Nephron progenitor cell (in vitro differentiated cells): Measurements from ENCODE around the gene ST6GALNAC3.
A peak's percentile ranks its signal among the peaks of the same experiment; 100 is the strongest.
"Not testable (repeated sequence)": the region's sequence is repeated elsewhere in the genome, so short reads cannot be mapped to it uniquely, and the experiment has no call there.

ENCODE experiments used
- DNase-seq: peaks from one replicate; pipeline ENCODE4 v3.0.0; 2021
- H3K27ac Mint-ChIP-seq: 2 replicates; pipeline ENCODE4 v1.8.0; 2021; ENCODE audit warnings: mild to moderate bottlenecking, moderate library complexity, mixed read lengths
- H3K27me3 Mint-ChIP-seq: 2 replicates; pipeline ENCODE4 v1.8.0; 2021; ENCODE audit warnings: mild to moderate bottlenecking, low read depth, mixed read lengths; ENCODE audit not compliant: poor library complexity
- H3K36me3 Mint-ChIP-seq: 2 replicates; pipeline ENCODE4 v1.8.0; 2021; ENCODE audit warnings: low read depth, mixed read lengths
- H3K4me1 Mint-ChIP-seq: 2 replicates; pipeline ENCODE4 v1.8.0; 2021; ENCODE audit warnings: mixed read lengths
- H3K4me3 Mint-ChIP-seq: 2 replicates; pipeline ENCODE4 v1.8.0; 2021; ENCODE audit warnings: mild to moderate bottlenecking, moderate library complexity, mixed read lengths
- H3K9me3 Mint-ChIP-seq: 2 replicates; pipeline ENCODE4 v1.8.0; 2021; ENCODE audit warnings: mild to moderate bottlenecking, moderate library complexity, mixed read lengths
- CTCF ChIP-seq: fragments of 200-600 bp; sonication (generic); IDR thresholded peaks from 2 replicates; pipeline ENCODE4 v1.5.0; 2021; ENCODE audit warnings: antibody characterized with exemption

ST6GALNAC3 gene

GRCh38 chr1:76122271-76122670, 47.7 kb downstream of the ST6GALNAC3 start:
- Mint-ChIP-seq H3K27ac (peak overlapping the region; percentile 29), H3K4me3 (no peak overlapping the region), H3K27me3 (no peaks in the 10 kb centered on the region), H3K9me3 (no peaks in the 10 kb centered on the region), H3K36me3 (peaks cover 4% of the 10 kb centered on the region), H3K4me1 (peaks cover 24% of the 10 kb centered on the region)
- DNase-seq = no peak
- TF ChIP-seq CTCF = no peak

DNA sequence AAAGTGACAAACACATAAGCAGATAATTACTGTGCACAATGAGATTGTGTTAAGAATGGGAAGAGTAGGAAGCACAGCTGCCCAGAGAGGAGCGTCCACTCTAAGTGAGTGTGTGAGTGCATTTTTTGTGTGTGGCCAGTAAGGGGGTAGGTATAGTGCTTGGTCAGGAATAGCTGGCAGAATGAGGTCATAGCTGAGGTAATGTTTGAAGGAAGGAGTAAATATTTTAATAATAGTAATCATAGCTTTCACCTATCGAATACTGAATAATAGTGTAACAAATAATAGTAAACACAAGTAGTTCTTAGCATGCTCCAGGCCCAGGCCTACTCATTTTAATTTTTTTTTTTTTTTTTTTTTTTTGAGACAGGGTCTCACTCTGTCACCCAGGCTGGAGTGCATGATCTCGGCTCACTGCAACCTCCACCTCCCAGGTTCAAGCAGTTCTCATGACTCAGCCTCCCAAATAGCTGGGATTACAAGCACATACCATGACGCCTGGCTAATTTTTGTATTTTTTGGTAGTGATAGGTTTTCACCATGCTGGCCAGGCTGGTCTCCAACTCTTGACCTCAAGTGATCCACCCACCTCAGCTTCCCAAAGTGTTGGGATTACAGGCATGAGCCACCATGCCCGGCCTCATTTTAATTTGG, 49.0 kb downstream of the ST6GALNAC3 start:
- H3K27ac Mint-ChIP-seq, H3K4me3 Mint-ChIP-seq, H3K9me3 Mint-ChIP-seq, DNase-seq, H3K27me3 Mint-ChIP-seq: not testable (repeated sequence)
- peaks cover 24% of the 10 kb centered on the region for H3K4me1 Mint-ChIP-seq
- H3K36me3 Mint-ChIP-seq = peaks cover 12% of the 10 kb centered on the region

DNA sequence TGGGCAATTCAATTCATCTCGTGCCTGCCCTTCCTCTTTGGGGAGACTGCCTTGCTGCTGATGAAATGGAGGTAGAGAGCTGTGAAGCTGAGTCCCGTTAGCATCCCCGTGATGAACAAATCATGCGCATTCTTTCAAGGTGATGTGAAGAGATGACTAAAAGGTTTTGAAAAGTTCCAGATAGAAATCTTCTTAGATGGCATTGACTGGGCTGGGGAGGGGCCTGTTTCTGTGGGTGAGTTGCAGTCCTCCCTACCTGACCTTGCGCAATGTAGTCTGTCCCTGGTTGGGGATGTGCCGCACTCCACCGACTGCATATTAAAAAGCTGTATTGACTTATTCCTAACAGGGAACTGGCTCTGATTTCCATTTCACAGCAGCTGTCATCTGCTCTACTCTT, 49.6 kb downstream of the ST6GALNAC3 start:
- no peak overlapping the region for H3K27ac Mint-ChIP-seq
- H3K36me3 Mint-ChIP-seq = peaks cover 18% of the 10 kb centered on the region
- no peak for TF ChIP-seq CTCF
- H3K4me3 Mint-ChIP-seq = no peak overlapping the region
- H3K9me3 Mint-ChIP-seq = no peaks in the 10 kb centered on the region
- H3K27me3 Mint-ChIP-seq = no peaks in the 10 kb centered on the region
- H3K4me1 Mint-ChIP-seq = peaks cover 24% of the 10 kb centered on the region
- no peak for DNase-seq

DNA sequence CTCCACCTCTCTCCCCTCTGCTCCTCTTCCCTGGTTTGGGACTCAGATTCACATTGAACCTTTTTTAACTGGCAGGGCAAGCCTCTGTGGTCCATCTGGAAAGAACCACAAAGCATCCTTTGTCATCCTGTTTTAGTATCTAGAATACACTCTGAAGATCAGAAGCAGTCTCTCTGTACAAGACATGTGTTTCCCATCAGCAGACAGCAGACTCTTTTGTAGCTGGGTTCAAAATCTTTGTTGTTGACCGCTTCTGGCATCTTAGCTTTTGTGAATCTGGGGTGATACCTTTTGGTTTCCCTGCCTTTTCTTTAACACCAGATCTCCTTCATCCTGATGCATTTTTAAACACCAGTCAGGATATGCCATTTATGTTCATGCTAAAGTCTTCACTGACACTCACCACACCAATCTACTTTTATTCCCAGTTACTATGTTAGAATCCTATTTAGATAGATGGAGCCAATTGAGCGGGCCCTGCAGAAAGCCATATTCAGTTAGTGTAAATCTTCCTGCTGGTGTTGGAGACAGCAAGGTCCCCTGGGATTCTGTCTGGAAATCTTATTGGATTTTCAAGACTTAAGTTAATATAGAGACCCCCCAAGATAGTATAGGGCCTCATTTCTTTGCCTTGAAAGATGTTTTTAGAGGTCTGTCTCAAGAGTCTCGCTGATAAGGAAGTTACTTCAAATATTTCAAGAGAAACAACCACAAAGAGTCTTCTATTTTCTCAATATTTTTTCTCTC, 51.1 kb downstream of the ST6GALNAC3 start:
- Mint-ChIP-seq H3K27me3 (no peaks in the 10 kb centered on the region), H3K27ac (peak overlapping the region; percentile 81), H3K9me3 (no peaks in the 10 kb centered on the region), H3K4me1 (peaks cover 24% of the 10 kb centered on the region), H3K4me3 (no peak overlapping the region), H3K36me3 (peaks cover 27% of the 10 kb centered on the region)
- TF ChIP-seq CTCF = no peak
- DNase-seq = no peak

- Mint-ChIP-seq H3K36me3 (peaks cover 49% of the 10 kb centered on the region), H3K9me3 (no peaks in the 10 kb centered on the region), H3K27me3 (no peaks in the 10 kb centered on the region), H3K4me3 (no peak overlapping the region), H3K4me1 (peaks cover 19% of the 10 kb centered on the region), H3K27ac (no peak overlapping the region)
- no peak for DNase-seq
- TF ChIP-seq CTCF = no peak
Measured at GRCh38 chr1:76128096-76128495, 53.5 kb downstream of the ST6GALNAC3 start.

GRCh38 chr1:76129731-76130130, 55.2 kb downstream of the ST6GALNAC3 start:
- no peak for TF ChIP-seq CTCF
- Mint-ChIP-seq H3K9me3 (no peaks in the 10 kb centered on the region), H3K4me3 (no peak overlapping the region), H3K4me1 (peaks cover 19% of the 10 kb centered on the region), H3K36me3 (peaks cover 55% of the 10 kb centered on the region), H3K27ac (no peak overlapping the region), H3K27me3 (no peaks in the 10 kb centered on the region)
- DNase-seq = no peak
